ENCODE measurements around the gene PHF13.
"Not testable (repeated sequence)": the region's sequence is repeated elsewhere in the genome, so short reads cannot be mapped to it uniquely, and the experiment has no call there.

Gene PHF13

GRCh38 chr1:6635161-6635909, 21.8 kb downstream of the PHF13 start:
- ChIA-PET CTCF (interaction anchor here (0.6 to 7.6 kb wide), 9 partner anchors 9 to 145 kb away, joined by 3 to 69 read pairs (median 3); partner anchors contain the start of genes NOL9 and TAS1R1), POLR2A (no interaction called here)
- H3K4me3 ChIP-seq (ENCODE audit: low read depth, low read length) = no peak overlapping the region
- no peak for DNase-seq (ENCODE audit: low read depth, low spot score)
- TF ChIP-seq CTCF (IDR thresholded peaks at IDR 0.05; ENCODE audit: insufficient read depth, low read length, missing control alignments) = no peak

GRCh38 chr1:6635910-6636760, 22.6 kb downstream of the PHF13 start:
- CTCF ChIA-PET = interaction anchor here (0.8 to 7.6 kb wide), 3 partner anchors 10 to 150 kb away, joined by 3 to 69 read pairs (median 6); partner anchors contain the start of genes NOL9 and TAS1R1
- DNase-seq (ENCODE audit: low read depth, low spot score) = no peak
- POLR2A ChIA-PET = no interaction called here
- H3K4me3 ChIP-seq (ENCODE audit: low read depth, low read length) = no peak overlapping the region
- TF ChIP-seq CTCF (IDR thresholded peaks at IDR 0.05; ENCODE audit: insufficient read depth, low read length, missing control alignments) = no peak

- H3K4me3 ChIP-seq (ENCODE audit: low read depth, low read length); DNase-seq (ENCODE audit: low read depth, low spot score): not testable (repeated sequence)
- ChIA-PET POLR2A (interaction anchor here (0.6 kb wide), 1 partner anchor 12 kb away, joined by 3 read pairs; no protein-coding TSS in a partner anchor), CTCF (interaction anchor here (0.8 to 7.6 kb wide), 3 partner anchors 9 to 151 kb away, joined by 3 to 69 read pairs (median 4); no protein-coding TSS in a partner anchor)
Measured at GRCh38 chr1:6636778-6637177, 23.2 kb downstream of the PHF13 start.

- CTCF ChIA-PET = interaction anchor here (1.0 to 7.6 kb wide), 2 partner anchors 8 to 33 kb away, joined by 4 to 69 read pairs; no protein-coding TSS in a partner anchor
- no peak for DNase-seq (ENCODE audit: low read depth, low spot score)
- POLR2A ChIA-PET = no interaction called here
- no peak for TF ChIP-seq CTCF (IDR thresholded peaks at IDR 0.05; ENCODE audit: insufficient read depth, low read length, missing control alignments)
- no peak overlapping the region for H3K4me3 ChIP-seq (ENCODE audit: low read depth, low read length)
Measured at GRCh38 chr1:6637770-6638169, 24.2 kb downstream of the PHF13 start.

GRCh38 chr1:6638226-6638625, 24.7 kb downstream of the PHF13 start:
- CTCF ChIA-PET = interaction anchor here (0.7 to 7.6 kb wide), 2 partner anchors 8 to 152 kb away, joined by 4 to 69 read pairs; no protein-coding TSS in a partner anchor
- no peak for TF ChIP-seq CTCF (IDR thresholded peaks at IDR 0.05; ENCODE audit: insufficient read depth, low read length, missing control alignments)
- DNase-seq (ENCODE audit: low read depth, low spot score) = no peak
- H3K4me3 ChIP-seq (ENCODE audit: low read depth, low read length) = no peak overlapping the region
- POLR2A ChIA-PET = no interaction called here

GRCh38 chr1:6640867-6641266, 27.3 kb downstream of the PHF13 start:
- POLR2A ChIA-PET; H3K4me3 ChIP-seq (ENCODE audit: low read depth, low read length); DNase-seq (ENCODE audit: low read depth, low spot score): not testable (repeated sequence)
- CTCF ChIA-PET = interaction anchor here (1.1 to 8.3 kb wide), 4 partner anchors 11 to 152 kb away, joined by 4 to 120 read pairs (median 8); partner anchors contain the start of genes NOL9, PLEKHG5 and TAS1R1

- H3K4me3 ChIP-seq (ENCODE audit: low read depth, low read length) = no peak overlapping the region
- TF ChIP-seq CTCF (IDR thresholded peaks at IDR 0.05; ENCODE audit: insufficient read depth, low read length, missing control alignments) = no peak
- DNase-seq (ENCODE audit: low read depth, low spot score) = no peak
- CTCF ChIA-PET = interaction anchor here (1.0 to 8.3 kb wide), 13 partner anchors 10 to 398 kb away, joined by 3 to 120 read pairs (median 5); partner anchors contain the start of genes NOL9, PLEKHG5 and TAS1R1
- POLR2A ChIA-PET = interaction anchor here (1.1 kb wide), 1 partner anchor 13 kb away, joined by 3 read pairs; no protein-coding TSS in a partner anchor
Measured at GRCh38 chr1:6645018-6645417, 31.5 kb downstream of the PHF13 start.
